GM18517 (cell line): ENCODE data around the gene HNF4A.

Source experiments
- ATAC-seq: cut with Tn5 transposase; IDR thresholded peaks from one replicate; pipeline ENCODE4 v1.9.1; 2021; ENCODE audit warnings: mild to moderate bottlenecking, moderate library complexity; ENCODE audit not compliant: unreplicated experiment

HNF4A gene

GRCh38 chr20:44423480-44423879 lies 68.0 kb downstream of the HNF4A start:
- no peak for ATAC-seq

DNA sequence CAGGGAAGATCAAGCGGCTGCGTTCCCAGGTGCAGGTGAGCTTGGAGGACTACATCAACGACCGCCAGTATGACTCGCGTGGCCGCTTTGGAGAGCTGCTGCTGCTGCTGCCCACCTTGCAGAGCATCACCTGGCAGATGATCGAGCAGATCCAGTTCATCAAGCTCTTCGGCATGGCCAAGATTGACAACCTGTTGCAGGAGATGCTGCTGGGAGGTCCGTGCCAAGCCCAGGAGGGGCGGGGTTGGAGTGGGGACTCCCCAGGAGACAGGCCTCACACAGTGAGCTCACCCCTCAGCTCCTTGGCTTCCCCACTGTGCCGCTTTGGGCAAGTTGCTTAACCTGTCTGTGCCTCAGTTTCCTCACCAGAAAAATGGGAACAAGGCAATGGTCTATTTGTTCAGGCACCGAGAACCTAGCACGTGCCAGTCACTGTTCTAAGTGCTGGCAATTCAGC lies 68.6 kb downstream of the HNF4A start:
- ATAC-seq = no peak

DNA sequence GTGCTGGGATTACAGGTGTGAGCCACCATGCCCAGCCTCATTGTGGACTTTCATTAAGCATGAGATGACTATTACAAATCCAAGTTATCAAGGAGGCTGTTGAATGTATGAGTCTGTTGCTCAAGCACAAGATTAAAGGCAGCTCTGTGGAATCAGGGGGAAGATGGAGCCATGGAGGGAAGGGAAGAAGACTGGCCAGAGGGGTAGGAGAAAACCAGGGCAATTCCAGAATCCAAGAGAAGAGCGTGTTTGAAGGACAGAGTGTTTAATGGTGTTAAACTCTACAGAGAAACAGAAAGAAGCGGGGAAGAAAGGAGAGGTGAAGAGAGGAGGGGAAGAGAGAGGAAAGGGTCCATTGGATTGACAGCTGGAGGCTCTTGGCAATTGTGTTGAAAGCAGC lies 70.4 kb downstream of the HNF4A start:
- no peak for ATAC-seq

- no peak for ATAC-seq
Measured at GRCh38 chr20:44426879-44427790, 71.6 kb downstream of the HNF4A start.

DNA sequence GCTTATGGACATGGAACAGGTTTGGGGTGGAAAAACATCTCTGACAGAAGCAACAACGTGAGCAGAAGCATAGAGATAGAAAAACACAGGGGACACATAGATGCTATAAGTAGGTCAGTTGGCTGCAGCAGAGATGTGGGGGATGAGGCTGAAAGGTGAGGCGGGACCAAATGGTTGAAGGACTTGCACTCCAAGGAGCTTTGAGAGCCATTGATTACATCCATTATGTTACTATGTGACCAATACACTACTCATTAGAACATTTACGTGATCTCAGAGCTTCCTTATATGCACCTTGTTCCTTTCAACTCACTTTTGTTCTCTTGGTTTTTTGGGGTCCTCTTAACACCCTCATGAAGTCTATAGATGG lies 72.3 kb downstream of the HNF4A start:
- ATAC-seq = no peak

DNA sequence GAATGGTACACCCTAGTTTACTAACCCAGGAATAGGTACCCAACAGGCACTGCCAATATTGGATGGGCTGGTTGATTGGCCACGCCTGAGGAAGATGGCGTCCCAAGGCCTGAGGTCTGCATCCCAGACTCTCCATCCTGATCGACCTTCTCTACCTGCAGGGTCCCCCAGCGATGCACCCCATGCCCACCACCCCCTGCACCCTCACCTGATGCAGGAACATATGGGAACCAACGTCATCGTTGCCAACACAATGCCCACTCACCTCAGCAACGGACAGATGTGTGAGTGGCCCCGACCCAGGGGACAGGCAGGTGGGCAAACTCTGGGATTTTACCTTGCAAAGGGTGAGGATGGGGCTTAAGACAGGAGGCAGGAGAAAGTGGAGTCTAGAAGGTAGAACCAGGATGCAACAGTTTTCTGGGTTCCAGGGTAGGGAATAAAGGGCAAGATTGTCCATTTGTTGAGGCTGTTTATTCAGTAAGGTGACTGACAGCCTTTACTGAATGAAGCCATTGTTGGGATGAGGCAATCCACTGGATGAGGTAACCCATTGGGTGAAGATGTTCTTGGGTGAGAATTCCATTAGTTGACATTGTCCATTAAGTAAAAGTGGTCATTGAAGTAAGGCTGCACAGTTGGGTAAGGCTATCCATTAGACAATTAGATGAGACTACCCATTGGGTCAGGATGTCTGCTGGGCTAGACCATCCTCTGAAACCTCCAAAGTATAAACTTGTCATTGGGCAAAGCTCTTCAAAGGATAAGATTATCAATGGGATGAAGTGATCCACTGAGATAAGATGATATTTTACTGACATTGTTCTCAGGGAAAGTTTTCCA lies 72.9 kb downstream of the HNF4A start:
- ATAC-seq = no peak

GRCh38 chr20:44429017-44429339 lies 73.5 kb downstream of the HNF4A start:
- no peak for ATAC-seq

- ATAC-seq = no peak
Measured at GRCh38 chr20:44429419-44430269, 74.1 kb downstream of the HNF4A start.

GRCh38 chr20:44430270-44431065 lies 75.0 kb downstream of the HNF4A start:
- no peak for ATAC-seq

GRCh38 chr20:44431118-44431501 lies 75.6 kb downstream of the HNF4A start:
- no peak for ATAC-seq

- no peak for ATAC-seq
Measured at GRCh38 chr20:44431502-44432234, 76.2 kb downstream of the HNF4A start.

GRCh38 chr20:44432618-44433577 lies 77.4 kb downstream of the HNF4A start:
- ATAC-seq = no peak

- no peak for ATAC-seq
Measured at GRCh38 chr20:44433751-44434538, 78.4 kb downstream of the HNF4A start.

- no peak for ATAC-seq
Measured at GRCh38 chr20:44435630-44436335, 80.3 kb downstream of the HNF4A start.

GRCh38 chr20:44436393-44436792 lies 80.9 kb downstream of the HNF4A start:
- ATAC-seq = no peak

GRCh38 chr20:44437497-44437896 lies 82.0 kb downstream of the HNF4A start:
- ATAC-seq = no peak

DNA sequence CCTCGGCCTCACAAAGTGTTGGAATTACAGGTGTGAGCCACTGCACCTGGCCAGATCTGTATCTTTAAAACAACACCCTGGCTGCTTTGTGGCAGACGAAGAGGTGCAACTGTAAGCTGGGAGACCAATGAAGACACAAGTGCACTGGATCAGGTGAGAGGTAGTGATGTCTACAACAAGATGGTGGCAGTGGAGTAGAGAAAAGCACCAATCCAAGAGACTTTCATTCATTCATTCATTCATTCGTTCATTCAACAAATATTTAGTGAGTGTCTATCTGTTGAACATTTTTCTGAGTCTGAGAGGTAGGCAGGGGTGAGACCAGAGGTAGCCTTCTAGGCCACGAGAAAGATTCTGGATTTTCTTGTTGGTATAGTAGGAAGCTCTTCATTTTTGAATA lies 83.3 kb downstream of the HNF4A start:
- ATAC-seq = no peak
